Right cardiac atrium (tissue), 5 donors: ENCODE measurements around the gene LYVE1. TPM values are rescaled to one million over a fixed set of nuclear protein-coding genes. Genes with fewer than 3 reads are reported as not detected.

Source experiments
- ATAC-seq, 2 donors: fragments of 200-7000 bp; cut with Tn5 transposase; one replicate each; pipeline versions ENCODE4 v1.8.0 to v1.9.1; 2020; ENCODE audit warnings: moderate library complexity in 2 of 2, mild to moderate bottlenecking in 1 of 2
- DNase-seq, 3 donors: peaks; one replicate each; pipeline ENCODE4 v3.0.0-alpha.2; 2020
- H3K27ac ChIP-seq: one replicate; pipeline ENCODE4 v1.5.1; 2013; ENCODE audit warnings: mild to moderate bottlenecking, low read length, control low read depth, moderate library complexity
- H3K27me3 ChIP-seq: one replicate; pipeline ENCODE4 v1.6.1; 2013; ENCODE audit not compliant: control insufficient read depth, insufficient read depth
- H3K4me1 ChIP-seq: one replicate; pipeline ENCODE4 v1.6.1; 2013; ENCODE audit warnings: low read length; ENCODE audit not compliant: control insufficient read depth, insufficient read depth
- H3K4me3 ChIP-seq: one replicate; pipeline ENCODE4 v1.5.1; 2013; ENCODE audit warnings: low read length, control low read depth
- H3K9me3 ChIP-seq: one replicate; pipeline ENCODE4 v1.6.1; 2013; ENCODE audit warnings: low read length; ENCODE audit not compliant: control insufficient read depth
- WGBS: extraction: QIAGEN DNeasy Blood & Tissue Kit; methylation state at CpG from one replicate; pipeline ENCODE4 v1.1.7; 2013; 5-methylcytosine and 5-hydroxymethylcytosine counted together
- intact Hi-C, 4 donors: fragments of 100-400 bp; cut with DNase I; formaldehyde crosslinking; loops; one replicate each; pipeline versions ENCODE4 v1.11.0 to v1.14.0; 2022 to 2023
- polyA plus RNA-seq: library from polyadenylated mRNA; stranded (reverse); fragments of 200-250 nt; gene quantifications from one replicate; pipeline ENCODE4 v1.2.3, GENCODE V29; 2013
- total RNA-seq, 4 donors: library from RNA; stranded (reverse); fragmentation: NEBNext Ultra II Directional; extraction: Animal tissue kit (Norgen Biotek cat#: 25700); gene quantifications; one replicate each; pipeline ENCODE4 v1.2.1, GENCODE V29; 2021
- donor health status: healthy with polysubstance abuse.
- donor health status: DM: no; HTN: yes; CAD: no.
- donor health status: DM: no; HTN: no; CAD: no.
- donor health status: DM: no; HTN: yes; CAD: no; lungs with severe emphysema.
- donor health status: DM: yes; HTN: yes; CAD: no.

LYVE1 gene
- total and polyA plus RNA-seq, 5 donors, result 12.6 to 114 (median 87.9) TPM

- ATAC-seq (peak; percentile 56 to 65), DNase-seq (no peak)
- H3K27me3 ChIP-seq, result no peaks in the 10 kb centered on the region
- intact Hi-C loops, result loop anchor here in 1 of 4 donors (10.0 kb wide), 1 partner anchor 194 kb away; no protein-coding TSS in a partner anchor
- H3K27ac ChIP-seq, result peak overlapping the region; percentile 79
- no peaks in the 10 kb centered on the region for H3K9me3 ChIP-seq
- peak overlapping the region; percentile 75 for H3K4me3 ChIP-seq
- no peaks in the 10 kb centered on the region for H3K4me1 ChIP-seq
- WGBS, result under 1% methylated on average over 25 of the region's 25 CpGs
Measured at GRCh38 chr11:10540546-10540914, 27.9 kb downstream of the LYVE1 start.

- no peaks in the 10 kb centered on the region for H3K4me1 ChIP-seq
- no peak overlapping the region for H3K4me3 ChIP-seq
- intact Hi-C loops, result no loop called here
- DNase-seq (no peak), ATAC-seq (no peak)
- no peaks in the 10 kb centered on the region for H3K27me3 ChIP-seq
- H3K27ac ChIP-seq, result no peak overlapping the region
- no peaks in the 10 kb centered on the region for H3K9me3 ChIP-seq
Measured at GRCh38 chr11:10539339-10539738, 29.1 kb downstream of the LYVE1 start.

- no peak overlapping the region for H3K27ac ChIP-seq
- DNase-seq (no peak), ATAC-seq (no peak)
- H3K9me3 ChIP-seq, result no peaks in the 10 kb centered on the region
- H3K4me1 ChIP-seq, result no peaks in the 10 kb centered on the region
- no peaks in the 10 kb centered on the region for H3K27me3 ChIP-seq
- intact Hi-C loops, result no loop called here
- H3K4me3 ChIP-seq, result no peak overlapping the region
- 66% methylated on average over 1 of the region's 1 CpG for WGBS
Measured at GRCh38 chr11:10538924-10539323, 29.5 kb downstream of the LYVE1 start.

GRCh38 chr11:10537600-10537999 is 30.9 kb downstream of the LYVE1 start:
- intact Hi-C loops, result no loop called here
- no peaks in the 10 kb centered on the region for H3K4me1 ChIP-seq
- no peak overlapping the region for H3K27ac ChIP-seq
- no peak for ATAC-seq
- no peaks in the 10 kb centered on the region for H3K9me3 ChIP-seq
- no peak overlapping the region for H3K4me3 ChIP-seq
- no peaks in the 10 kb centered on the region for H3K27me3 ChIP-seq
- DNase-seq, result no peak

GRCh38 chr11:10534316-10534715 is 34.1 kb downstream of the LYVE1 start:
- Histone ChIP-seq H3K9me3 (no peaks in the 10 kb centered on the region), H3K27ac (no peak overlapping the region), H3K4me1 (no peaks in the 10 kb centered on the region), H3K27me3 (no peaks in the 10 kb centered on the region), H3K4me3 (no peak overlapping the region)
- no peak for DNase-seq
- ATAC-seq, result no peak
- intact Hi-C loops, result no loop called here
- 65% methylated on average over 2 of the region's 2 CpGs for WGBS

- ATAC-seq (no peak), DNase-seq (no peak)
- no peaks in the 10 kb centered on the region for H3K4me1 ChIP-seq
- H3K27ac ChIP-seq, result no peak overlapping the region
- intact Hi-C loops, result no loop called here
- no peaks in the 10 kb centered on the region for H3K9me3 ChIP-seq
- no peak overlapping the region for H3K4me3 ChIP-seq
- H3K27me3 ChIP-seq, result no peaks in the 10 kb centered on the region
Measured at GRCh38 chr11:10533323-10533722, 35.1 kb downstream of the LYVE1 start.

GRCh38 chr11:10532526-10532925 is 35.9 kb downstream of the LYVE1 start:
- DNase-seq (no peak), ATAC-seq (no peak)
- Histone ChIP-seq H3K4me1 (no peaks in the 10 kb centered on the region), H3K27ac (no peak overlapping the region), H3K4me3 (no peak overlapping the region), H3K9me3 (no peaks in the 10 kb centered on the region), H3K27me3 (no peaks in the 10 kb centered on the region)
- 61% methylated on average over 2 of the region's 2 CpGs for WGBS
- intact Hi-C loops, result no loop called here

- Histone ChIP-seq H3K4me3 (no peak overlapping the region), H3K27ac (no peak overlapping the region), H3K27me3 (no peaks in the 10 kb centered on the region), H3K4me1 (no peaks in the 10 kb centered on the region), H3K9me3 (no peaks in the 10 kb centered on the region)
- no peak for DNase-seq
- intact Hi-C loops, result no loop called here
- ATAC-seq, result no peak
- 98% methylated on average over 2 of the region's 2 CpGs for WGBS
Measured at GRCh38 chr11:10529279-10529678, 39.2 kb downstream of the LYVE1 start.

GRCh38 chr11:10528121-10528520 is 40.3 kb downstream of the LYVE1 start:
- ATAC-seq, result no peak
- no peaks in the 10 kb centered on the region for H3K9me3 ChIP-seq

GRCh38 chr11:10526974-10527918 is 41.2 kb downstream of the LYVE1 start:
- Histone ChIP-seq H3K4me3 (no peak overlapping the region), H3K27ac (no peak overlapping the region)
- no peak for ATAC-seq

More at GRCh38 chr11:10528121-10528520, 40.3 kb downstream of the LYVE1 start:
- no peak overlapping the region for H3K4me3 ChIP-seq
- H3K27ac ChIP-seq, result no peak overlapping the region
- intact Hi-C loops, result no loop called here
- no peaks in the 10 kb centered on the region for H3K27me3 ChIP-seq
- DNase-seq, result no peak
- no peaks in the 10 kb centered on the region for H3K4me1 ChIP-seq

GRCh38 chr11:10524471-10524870 is 44.0 kb downstream of the LYVE1 start:
- no peak for ATAC-seq
- no peak for DNase-seq
- no peak overlapping the region for H3K4me3 ChIP-seq
- H3K27ac ChIP-seq, result no peak overlapping the region
- WGBS, result 52% methylated on average over 1 of the region's 1 CpG
- no peaks in the 10 kb centered on the region for H3K4me1 ChIP-seq
- no peaks in the 10 kb centered on the region for H3K27me3 ChIP-seq
- H3K9me3 ChIP-seq, result no peaks in the 10 kb centered on the region
- intact Hi-C loops, result no loop called here

More at GRCh38 chr11:10526974-10527918, 41.2 kb downstream of the LYVE1 start:
- no peaks in the 10 kb centered on the region for H3K27me3 ChIP-seq
- DNase-seq, result no peak
- no peaks in the 10 kb centered on the region for H3K9me3 ChIP-seq
- 87% methylated on average over 6 of the region's 6 CpGs for WGBS
- H3K4me1 ChIP-seq, result no peaks in the 10 kb centered on the region
- intact Hi-C loops, result no loop called here
